Umbilical cord (tissue), 2 donors: ENCODE measurements around the gene HEATR3. TPM values are rescaled to one million over a fixed set of nuclear protein-coding genes. Genes with fewer than 3 reads are reported as not detected.

ENCODE experiments used
- DNase-seq: peaks from one replicate; pipeline ENCODE4 v3.0.0-alpha.2; 2015; ENCODE audit warnings: low spot score
- total RNA-seq: library from RNA; depleted of rRNA; stranded (reverse); fragments of >200 nt; gene quantifications from one replicate; pipeline ENCODE4 v1.2.3, GENCODE V29; 2014; ENCODE audit warnings: low replicate concordance; ENCODE audit not compliant: insufficient read depth

Gene HEATR3, protein sequence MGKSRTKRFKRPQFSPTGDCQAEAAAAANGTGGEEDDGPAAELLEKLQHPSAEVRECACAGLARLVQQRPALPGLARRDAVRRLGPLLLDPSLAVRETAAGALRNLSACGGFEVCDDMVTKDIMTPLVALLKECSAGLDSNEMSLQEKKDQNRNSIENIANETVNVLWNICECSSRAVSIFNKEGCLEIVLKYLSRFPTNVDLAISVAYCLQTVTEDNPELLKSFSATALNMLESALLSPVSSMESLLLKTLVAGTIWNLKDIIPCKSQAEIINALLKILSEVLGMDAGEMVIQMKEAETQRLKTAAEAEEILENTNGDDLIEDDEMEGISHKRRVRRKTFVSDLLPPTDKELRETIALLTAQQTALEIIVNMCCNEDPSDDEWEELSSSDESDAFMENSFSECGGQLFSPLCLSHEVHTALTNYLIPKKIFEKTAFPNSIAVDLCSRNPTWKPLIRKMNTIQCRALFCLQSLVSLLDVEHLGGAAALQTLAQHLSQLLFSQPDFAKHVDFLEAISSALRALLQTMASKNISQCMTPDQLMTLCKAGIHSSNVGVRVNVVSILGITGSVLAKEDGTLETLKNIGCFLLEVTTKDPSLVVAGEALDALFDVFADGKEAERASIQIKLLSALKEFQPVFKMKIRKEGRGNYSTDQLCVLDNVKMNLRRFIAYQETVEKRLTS
- 34.4 TPM for total RNA-seq

DNA sequence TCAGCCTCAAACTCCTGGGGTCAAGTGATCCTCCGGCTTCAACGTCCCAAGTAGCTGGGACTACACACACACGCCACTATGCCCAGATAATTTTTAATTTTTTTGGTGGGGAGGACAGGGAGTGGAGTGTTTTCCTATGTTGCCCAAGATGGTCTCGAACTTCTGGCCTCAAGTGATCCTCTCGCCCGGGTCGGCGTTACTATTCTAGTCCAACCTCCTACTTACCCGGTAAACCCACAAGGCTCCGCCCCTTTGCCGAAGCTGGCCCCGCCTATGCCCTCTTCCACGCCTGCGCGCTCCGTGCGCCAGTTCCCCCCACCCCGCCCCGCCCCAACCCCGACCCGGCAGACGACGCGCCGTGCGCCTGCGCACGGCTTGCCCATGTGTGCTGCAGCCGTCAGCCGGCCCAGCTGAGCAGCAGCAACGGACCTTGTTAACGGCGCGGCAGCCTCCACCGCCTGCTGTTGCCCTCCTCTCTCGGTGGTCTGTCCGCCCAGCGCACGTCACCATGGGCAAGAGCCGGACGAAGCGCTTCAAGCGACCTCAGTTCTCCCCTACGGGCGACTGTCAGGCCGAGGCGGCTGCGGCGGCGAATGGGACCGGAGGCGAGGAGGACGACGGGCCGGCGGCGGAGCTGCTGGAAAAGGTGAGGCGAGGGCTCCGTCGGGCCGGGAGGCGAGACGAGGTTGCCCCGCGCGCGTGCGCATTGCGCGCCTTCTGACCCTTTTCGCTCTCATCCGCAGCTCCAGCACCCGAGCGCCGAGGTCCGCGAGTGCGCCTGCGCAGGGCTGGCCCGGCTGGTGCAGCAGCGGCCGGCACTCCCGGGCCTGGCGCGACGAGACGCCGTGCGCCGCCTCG is at the start of gene HEATR3:
Gene HEATR3, plus strand, starts transcription at position 347 of the 858 bp plus-strand sequence. Its CDS starts 162 bp downstream, at position 509.
- DNase-seq: peak; percentile 94

DNA sequence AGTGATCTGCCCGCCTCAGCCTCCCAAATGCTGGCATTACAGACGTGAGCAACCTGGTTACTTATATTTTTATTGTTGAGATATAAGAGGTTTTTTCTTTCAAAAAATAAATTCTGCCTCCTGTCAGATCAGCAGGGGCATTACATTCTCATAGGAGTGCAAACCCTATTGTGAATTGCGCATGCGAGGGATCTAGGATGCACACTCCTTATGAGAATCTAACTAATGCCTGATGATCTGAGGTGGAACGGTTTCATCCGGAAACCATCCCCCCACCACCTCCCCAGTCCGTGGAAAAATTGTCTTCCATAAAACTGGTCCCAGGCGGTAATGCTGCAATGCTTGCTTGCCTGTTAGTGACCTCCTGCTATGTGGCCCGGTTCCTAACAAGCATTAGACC is 48.2 kb upstream of the HEATR3 start:
- no peak for DNase-seq

GRCh38 chr16:50021544-50021943 is 44.2 kb upstream of the HEATR3 start:
- no peak for DNase-seq

DNA sequence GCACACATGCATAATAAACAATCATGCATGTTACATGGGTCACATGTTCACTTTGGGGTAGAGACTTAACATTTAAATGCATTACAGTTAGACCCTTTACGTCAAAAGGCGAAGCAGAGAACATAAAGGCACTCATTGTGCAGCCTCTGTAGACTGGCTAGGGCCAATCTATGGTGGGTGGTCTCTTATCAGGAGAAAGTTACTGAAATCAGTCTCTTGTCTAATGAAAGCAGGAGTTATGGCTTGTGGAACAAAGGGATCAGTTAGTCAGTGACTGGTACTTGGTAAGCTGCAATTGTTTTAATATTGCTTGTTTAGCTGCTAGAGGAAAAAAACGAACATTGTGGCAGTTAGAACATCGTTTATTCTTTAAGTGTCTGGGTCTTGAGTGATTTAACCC is 42.1 kb upstream of the HEATR3 start:
- DNase-seq: no peak

DNA sequence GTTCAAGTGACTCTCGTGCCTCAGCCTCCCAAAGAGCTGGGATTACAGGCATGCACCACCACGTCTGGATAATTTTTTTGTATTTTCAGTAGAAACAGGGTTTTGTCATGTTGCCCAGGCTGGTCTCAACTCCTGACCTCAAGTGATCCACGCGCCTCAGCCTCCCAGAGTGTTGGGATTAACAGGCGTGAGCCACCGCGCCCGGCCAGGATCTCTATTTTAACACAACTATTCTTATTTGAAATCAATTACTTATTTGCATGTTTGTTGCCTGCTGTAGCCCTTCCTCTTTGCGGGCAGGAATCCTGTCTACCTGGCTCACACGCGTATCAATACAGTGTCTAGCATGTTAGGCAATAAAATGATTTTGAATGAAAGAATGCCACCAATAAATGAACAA is 41.6 kb upstream of the HEATR3 start:
- DNase-seq: no peak

DNA sequence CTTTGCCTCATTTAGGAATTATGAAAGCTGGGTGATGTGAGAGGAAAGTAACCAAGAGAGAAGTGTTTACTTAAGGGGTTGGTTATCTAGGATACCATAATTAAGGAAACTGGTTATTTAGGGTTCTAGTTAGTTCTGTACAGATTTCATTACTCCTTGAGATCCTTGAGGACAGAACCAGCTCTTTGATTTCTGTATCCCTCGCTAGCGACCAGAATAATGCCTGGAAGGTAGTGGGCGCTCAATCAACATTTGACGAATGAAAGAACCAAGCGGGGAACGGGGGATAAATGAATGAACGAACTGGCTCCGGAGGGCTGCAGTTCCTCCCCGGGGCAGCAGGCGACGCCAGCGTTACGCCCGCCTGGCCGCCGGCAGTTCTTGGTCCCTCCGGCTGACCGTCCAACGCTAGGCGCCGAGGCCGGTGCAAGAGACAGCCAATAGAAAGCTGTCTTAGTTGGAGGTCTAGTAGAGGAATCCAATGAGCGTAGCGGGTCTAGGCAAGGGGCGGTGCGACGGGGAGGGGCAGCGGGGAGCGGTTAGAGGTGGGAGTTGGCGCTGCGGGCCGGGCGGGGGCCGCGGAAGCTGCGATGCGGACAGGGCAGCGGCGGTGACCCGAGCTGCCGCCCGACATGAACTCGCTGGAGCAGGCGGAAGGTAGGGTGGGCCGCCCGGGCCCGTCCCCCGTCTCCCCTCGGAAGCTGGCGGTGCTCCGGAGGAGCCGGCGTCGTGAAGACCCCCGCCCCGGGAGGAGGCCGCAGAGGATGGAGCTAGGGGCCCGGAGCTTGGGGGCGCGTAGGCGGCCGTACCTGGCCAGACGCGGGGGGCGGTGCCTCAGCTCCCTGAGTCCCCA is 40.9 kb upstream of the HEATR3 start, which contains the start of gene CNEP1R1:
Gene CNEP1R1, plus strand, starts transcription at position 542 of the 853 bp plus-strand sequence. Its CDS starts 91 bp downstream, at position 633.
- DNase-seq: peak; percentile 99

DNA sequence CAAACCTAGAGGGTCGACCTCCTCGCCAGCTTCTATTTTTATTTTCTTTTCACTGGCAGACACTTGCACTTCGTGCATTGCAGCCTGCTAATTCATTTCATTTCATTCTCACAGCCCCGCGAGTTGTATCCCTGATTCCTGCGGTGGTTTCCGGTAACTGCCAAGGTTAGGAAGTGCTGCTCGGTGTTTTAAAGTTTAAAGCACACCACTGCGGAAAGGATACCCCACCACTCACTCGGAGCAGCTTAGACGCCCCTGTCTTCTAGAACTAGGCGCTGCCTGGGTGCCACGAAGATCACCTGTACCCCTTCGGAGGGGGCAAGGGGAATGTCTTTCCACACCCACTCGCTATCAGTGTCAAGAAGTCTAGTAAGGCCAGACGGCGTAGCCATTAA is 40.2 kb upstream of the HEATR3 start:
- DNase-seq: no peak

- no peak for DNase-seq
These were observed 37.9 kb upstream of the HEATR3 start for GRCh38 chr16:50027829-50028228.

GRCh38 chr16:50035468-50035992 is 30.2 kb upstream of the HEATR3 start:
- no peak for DNase-seq

DNA sequence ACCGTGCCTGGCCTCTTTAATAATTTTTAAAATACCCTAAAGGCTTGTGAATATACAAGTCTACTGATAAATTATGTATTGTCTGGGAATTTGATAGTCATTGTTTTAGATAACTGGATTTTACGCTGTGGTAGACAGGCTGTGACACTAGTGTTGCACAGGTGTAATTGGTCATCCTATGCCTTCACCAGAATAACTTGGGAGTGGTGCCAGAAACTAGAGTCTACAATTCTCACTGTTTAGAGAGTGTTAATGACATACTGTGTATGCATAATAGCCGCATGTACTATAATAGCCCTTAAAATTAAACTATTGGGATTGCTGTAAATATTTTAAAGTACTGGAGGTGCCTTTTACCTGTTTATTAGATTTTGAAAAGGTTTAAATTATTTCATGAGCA is 29.3 kb upstream of the HEATR3 start:
- no peak for DNase-seq

GRCh38 chr16:50037662-50038220 is 28.0 kb upstream of the HEATR3 start:
- DNase-seq: no peak

DNA sequence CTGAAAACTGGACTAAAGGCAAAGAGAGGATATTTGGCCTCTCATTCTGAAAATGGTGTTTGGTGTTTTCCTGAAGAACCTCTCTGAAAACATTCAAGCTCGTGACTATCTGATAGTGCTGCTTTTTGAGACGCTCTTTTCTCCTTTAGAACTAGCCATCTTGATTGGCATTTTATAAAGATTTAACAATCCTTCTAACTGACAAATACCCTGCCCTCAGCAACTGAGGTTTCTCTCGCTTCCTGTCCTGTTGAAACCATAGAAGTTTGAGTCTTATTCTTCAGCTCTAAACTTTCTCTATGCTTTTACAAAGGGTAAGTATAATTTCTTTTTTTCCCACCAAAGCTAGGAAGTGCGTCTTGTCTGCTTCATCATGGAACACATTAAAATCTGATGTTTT is 27.5 kb upstream of the HEATR3 start:
- DNase-seq: no peak

DNA sequence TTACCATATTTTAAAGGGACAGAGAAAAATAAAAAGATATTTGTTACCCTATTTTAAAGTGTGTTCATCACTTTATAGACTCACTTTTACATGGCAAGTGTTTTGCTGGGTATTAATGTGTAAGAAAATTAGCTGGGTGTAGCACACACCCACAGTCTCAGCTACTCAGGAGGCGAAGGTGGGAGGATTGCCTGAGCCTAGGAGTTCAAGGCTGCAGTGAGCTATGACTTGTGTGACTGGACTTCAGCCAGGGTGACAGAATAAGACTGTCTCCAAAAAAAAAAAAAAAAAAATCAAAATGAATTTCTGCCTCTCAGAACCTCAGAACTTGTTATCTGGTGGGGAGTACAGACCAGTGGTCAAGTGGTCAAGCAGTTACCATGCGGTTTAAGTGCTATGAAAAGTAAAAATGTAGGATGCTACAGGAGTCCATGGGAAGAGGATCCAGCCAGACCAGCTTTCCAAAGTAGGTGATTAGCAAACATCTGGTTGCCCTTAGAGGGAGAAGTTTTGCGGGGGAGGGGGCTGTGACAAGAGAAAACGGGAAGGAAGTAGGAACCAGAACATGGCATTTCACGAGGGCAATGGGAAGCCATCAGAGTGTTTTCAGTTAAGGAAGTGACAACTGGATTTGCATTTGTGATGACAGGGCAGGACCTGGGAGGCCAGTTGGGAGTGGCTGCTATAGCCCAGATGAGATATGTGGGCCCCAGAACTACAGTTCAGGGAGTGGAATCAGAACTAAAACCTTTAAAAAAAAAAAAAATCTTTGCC is 26.8 kb upstream of the HEATR3 start:
- DNase-seq: peak; percentile 56

DNA sequence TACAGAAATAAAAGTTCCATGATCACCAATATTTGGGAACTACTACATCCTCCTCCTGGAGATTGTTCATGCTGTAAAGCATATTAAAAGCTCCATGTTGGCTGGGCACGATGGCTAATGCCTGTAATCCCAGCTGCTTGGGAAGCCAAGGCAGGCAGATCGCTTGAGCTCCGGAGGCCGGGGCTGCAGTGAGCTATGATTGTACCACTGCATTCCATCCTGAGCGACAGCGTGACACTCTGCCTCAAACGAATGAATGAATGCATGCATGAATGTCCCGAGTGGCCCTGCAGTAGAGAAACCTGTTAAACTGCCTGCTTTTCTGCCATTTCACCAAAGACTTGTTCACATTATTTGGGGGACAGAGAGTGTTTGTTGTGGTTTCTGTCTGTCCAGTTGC is 25.8 kb upstream of the HEATR3 start:
- peak; percentile 59 for DNase-seq

- DNase-seq: no peak
These were observed 25.1 kb upstream of the HEATR3 start for GRCh38 chr16:50040710-50041109.

- no peak for DNase-seq
These were observed 22.4 kb upstream of the HEATR3 start for GRCh38 chr16:50043358-50043757.

DNA sequence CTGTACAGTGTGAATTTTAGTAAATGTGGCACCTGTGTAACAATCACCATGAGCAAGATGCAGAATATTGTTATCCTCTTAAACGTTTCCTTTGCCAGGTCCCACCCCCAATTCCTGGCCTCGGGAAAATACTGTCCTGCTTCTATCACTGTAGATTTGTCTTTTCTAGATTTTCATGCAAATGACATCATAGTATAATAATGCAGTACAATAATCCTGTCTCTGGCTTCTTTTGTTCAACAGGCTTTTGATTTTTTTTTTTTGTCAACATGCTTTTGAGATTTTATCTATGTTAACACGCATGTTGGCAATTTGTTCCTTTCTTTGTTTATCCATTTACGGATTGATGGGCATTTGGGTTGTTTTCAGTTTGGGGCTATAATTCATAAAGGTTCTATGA is 20.4 kb upstream of the HEATR3 start:
- DNase-seq: no peak

DNA sequence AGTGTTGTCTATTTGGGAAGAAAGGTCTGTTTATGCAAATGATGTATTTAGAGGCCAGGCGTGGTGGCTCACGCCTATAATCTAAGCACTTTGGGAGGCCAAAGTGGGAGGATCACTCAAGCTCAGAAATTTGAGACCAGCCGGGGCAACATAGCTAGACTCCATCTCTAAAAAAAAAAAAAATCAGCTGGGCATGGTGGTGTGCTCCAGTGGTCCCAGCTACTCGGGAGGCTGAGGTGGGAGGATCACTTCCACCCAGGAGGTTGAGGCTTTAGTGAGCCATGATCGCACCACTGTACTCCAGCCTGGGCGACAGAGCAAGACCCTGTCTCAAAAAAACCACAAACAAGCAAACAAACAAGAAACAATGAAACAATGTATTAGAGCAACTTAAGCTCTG is 18.9 kb upstream of the HEATR3 start:
- no peak for DNase-seq

DNA sequence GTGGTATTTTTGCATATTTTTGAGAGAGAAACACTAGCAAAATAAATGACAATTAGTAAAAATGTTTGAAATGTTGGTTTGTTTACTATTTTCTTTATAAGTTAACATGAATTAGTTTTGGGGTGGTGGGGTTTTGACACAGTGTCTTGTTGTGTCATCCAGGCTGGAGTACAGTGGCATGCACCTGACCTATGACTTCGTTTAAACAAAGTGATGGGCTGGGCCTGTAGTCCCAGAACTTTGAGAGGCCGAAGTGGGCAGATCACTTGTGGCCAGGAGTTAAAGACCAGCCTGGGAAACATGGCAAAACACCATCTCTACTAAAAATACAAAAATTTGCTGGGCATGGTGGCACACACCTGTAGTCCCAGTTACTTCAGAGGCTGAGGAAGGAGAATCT is 17.9 kb upstream of the HEATR3 start:
- DNase-seq: no peak

DNA sequence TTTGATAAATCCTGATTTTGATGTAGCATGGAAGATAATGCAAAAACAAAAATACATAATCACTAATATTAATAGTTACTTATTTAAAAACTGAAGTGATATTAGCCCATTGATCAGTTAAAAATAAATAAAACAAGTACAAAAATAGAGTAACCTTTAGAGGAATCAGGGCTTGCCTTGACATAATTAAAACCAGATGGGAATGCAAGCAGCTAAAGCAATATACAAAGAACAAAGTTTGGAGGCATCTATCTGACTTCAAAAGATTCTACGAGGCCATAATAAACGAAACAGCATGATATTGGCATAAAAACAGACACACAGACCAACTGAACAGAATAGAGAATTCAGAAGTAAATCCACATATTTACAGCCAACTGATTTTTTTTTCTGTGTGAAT is 15.0 kb upstream of the HEATR3 start:
- peak; percentile 22 for DNase-seq
